ENCODE data around the gene KRT28. TPM values are rescaled to one million over a fixed set of nuclear protein-coding genes. Genes with fewer than 3 reads are reported as not detected.

KRT28 gene
- total RNA-seq, 1 donor from 2014 or later = not detected

GRCh38 chr17:40800381-40800780 lies 622 bp upstream of the KRT28 start:
- no peaks in the 10 kb centered on the region for H3K9me3 ChIP-seq
- DNase-seq = no peak
- no peak overlapping the region for H3K4me3 ChIP-seq
- intact Hi-C loops (cut with DNase I) = no loop called here
- no peaks in the 10 kb centered on the region for H3K36me3 ChIP-seq
- H3K27me3 ChIP-seq = peaks cover 49% of the 10 kb centered on the region
- TF ChIP-seq, protein P1, sequence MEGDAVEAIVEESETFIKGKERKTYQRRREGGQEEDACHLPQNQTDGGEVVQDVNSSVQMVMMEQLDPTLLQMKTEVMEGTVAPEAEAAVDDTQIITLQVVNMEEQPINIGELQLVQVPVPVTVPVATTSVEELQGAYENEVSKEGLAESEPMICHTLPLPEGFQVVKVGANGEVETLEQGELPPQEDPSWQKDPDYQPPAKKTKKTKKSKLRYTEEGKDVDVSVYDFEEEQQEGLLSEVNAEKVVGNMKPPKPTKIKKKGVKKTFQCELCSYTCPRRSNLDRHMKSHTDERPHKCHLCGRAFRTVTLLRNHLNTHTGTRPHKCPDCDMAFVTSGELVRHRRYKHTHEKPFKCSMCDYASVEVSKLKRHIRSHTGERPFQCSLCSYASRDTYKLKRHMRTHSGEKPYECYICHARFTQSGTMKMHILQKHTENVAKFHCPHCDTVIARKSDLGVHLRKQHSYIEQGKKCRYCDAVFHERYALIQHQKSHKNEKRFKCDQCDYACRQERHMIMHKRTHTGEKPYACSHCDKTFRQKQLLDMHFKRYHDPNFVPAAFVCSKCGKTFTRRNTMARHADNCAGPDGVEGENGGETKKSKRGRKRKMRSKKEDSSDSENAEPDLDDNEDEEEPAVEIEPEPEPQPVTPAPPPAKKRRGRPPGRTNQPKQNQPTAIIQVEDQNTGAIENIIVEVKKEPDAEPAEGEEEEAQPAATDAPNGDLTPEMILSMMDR (IDR thresholded peaks at IDR 0.05) = no peak
- ATAC-seq = no peak
- no peak overlapping the region for H3K27ac ChIP-seq
- H3K4me1 ChIP-seq = no peaks in the 10 kb centered on the region

GRCh38 chr17:40796846-40797245 lies 2.9 kb downstream of the KRT28 start:
- TF ChIP-seq, protein P1 (IDR thresholded peaks at IDR 0.05) = no peak
- no peaks in the 10 kb centered on the region for H3K4me1 ChIP-seq
- H3K4me3 ChIP-seq = no peak overlapping the region
- no peaks in the 10 kb centered on the region for H3K9me3 ChIP-seq
- peaks cover 39% of the 10 kb centered on the region for H3K27me3 ChIP-seq
- intact Hi-C loops (cut with DNase I) = no loop called here
- ATAC-seq (no peak), DNase-seq (no peak)
- no peaks in the 10 kb centered on the region for H3K36me3 ChIP-seq
- H3K27ac ChIP-seq = no peak overlapping the region

DNA sequence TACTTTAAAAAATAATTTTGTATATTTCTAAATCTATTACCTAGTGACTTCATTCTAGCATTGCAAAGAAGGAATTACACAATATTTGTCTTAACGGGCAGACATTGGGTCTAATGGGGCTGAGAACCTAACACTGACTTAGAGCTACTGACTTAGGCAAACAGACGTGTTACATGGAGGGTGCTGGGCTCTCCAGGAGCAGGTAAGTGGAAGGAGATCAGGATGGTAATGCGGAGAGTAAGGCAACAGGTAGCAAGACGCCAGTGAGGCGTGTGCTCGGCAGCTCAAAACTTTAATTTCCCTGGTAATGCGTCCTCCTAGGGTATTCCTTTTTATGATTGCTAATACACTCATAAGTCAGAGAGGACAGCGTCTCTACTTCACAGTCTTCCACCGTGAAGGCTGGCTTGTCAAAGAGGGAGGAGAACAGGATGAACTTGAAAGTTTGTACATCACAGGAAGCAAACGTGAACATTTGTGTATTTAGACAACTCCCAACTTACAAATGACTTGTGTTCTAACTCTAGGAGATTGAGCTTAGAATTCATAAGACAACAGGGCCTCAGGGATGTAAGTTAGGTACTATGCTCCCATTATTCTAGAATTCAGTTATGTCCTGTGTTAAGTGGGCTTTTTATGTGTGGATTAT lies 4.6 kb downstream of the KRT28 start:
- peaks cover 26% of the 10 kb centered on the region for H3K27me3 ChIP-seq

GRCh38 chr17:40794466-40794865 lies 5.3 kb downstream of the KRT28 start:
- Histone ChIP-seq H3K36me3 (no peaks in the 10 kb centered on the region), H3K4me1 (no peaks in the 10 kb centered on the region), H3K27me3 (peaks cover 19% of the 10 kb centered on the region), H3K9me3 (no peaks in the 10 kb centered on the region), H3K4me3 (no peak overlapping the region), H3K27ac (no peak overlapping the region)
- ATAC-seq = no peak
- TF ChIP-seq, protein P1 (IDR thresholded peaks at IDR 0.05) = no peak
- DNase-seq = no peak
- intact Hi-C loops (cut with DNase I) = no loop called here

More for the DNA sequence above, 4.6 kb downstream of the KRT28 start:
- no peak for DNase-seq
- ATAC-seq = peak; percentile 77
- no peaks in the 10 kb centered on the region for H3K9me3 ChIP-seq
- H3K4me3 ChIP-seq = no peak overlapping the region
- H3K4me1 ChIP-seq = no peaks in the 10 kb centered on the region
- intact Hi-C loops (cut with DNase I) = no loop called here
- no peak overlapping the region for H3K27ac ChIP-seq
- TF ChIP-seq, protein P1 (IDR thresholded peaks at IDR 0.05) = no peak
- no peaks in the 10 kb centered on the region for H3K36me3 ChIP-seq

DNA sequence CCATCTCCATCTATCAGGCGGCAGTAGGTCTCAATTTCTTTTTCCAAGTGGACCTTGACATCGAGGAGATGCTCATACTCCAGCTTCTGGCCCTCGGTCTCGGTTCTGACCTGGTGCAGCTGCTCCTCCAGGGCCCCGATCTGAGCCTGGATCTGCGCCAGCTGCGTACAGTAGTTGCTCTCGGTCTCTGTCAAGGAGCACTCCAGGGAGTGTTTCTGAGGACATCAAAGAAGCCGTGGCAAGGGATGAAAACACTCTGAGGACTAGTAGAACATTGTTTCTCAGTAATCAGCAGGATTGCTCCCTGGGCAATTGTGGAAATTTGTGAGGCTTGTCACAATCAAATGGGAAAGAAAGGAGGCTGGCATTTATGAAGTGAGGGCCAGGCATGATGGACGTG lies 5.9 kb downstream of the KRT28 start:
- peak; percentile 74 for DNase-seq
- TF ChIP-seq, protein P1 (IDR thresholded peaks at IDR 0.05) = no peak
- peak; percentile 47 for ATAC-seq
- H3K4me3 ChIP-seq = no peak overlapping the region
- no peaks in the 10 kb centered on the region for H3K9me3 ChIP-seq
- intact Hi-C loops (cut with DNase I) = no loop called here
- no peak overlapping the region for H3K27ac ChIP-seq
- H3K27me3 ChIP-seq = peaks cover 13% of the 10 kb centered on the region
- no peaks in the 10 kb centered on the region for H3K4me1 ChIP-seq
- no peaks in the 10 kb centered on the region for H3K36me3 ChIP-seq
